ENCODE data around the gene ANXA4. TPM values are rescaled to one million over a fixed set of nuclear protein-coding genes. Genes with fewer than 3 reads are reported as not detected.
"Not testable (repeated sequence)": the region's sequence is repeated elsewhere in the genome, so short reads cannot be mapped to it uniquely, and the experiment has no call there.

Gene ANXA4
- 10 to 100 TPM; 22.4 to 32.0 TPM for total RNA-seq

- DNase-seq (ENCODE audit: low spot score in 2 of 2) (peak; percentile 56 to 76), ATAC-seq (peak; percentile 92 to 95)
- peak within 1 kb of the TSS; percentile 84 to 96 for H3K27ac Mint-ChIP-seq
- H3K9me3 Mint-ChIP-seq: no peaks in the 10 kb centered on the region
- peaks cover 6 to 10% of the 10 kb centered on the region in 2 donors for H3K36me3 Mint-ChIP-seq
These were observed at the start of gene ANXA4 for GRCh38 chr2:69741575-69742321. Gene ANXA4, plus strand, starts transcription at chr2:69742134. Its CDS starts 39,432 bp downstream, at chr2:69781566.

DNA sequence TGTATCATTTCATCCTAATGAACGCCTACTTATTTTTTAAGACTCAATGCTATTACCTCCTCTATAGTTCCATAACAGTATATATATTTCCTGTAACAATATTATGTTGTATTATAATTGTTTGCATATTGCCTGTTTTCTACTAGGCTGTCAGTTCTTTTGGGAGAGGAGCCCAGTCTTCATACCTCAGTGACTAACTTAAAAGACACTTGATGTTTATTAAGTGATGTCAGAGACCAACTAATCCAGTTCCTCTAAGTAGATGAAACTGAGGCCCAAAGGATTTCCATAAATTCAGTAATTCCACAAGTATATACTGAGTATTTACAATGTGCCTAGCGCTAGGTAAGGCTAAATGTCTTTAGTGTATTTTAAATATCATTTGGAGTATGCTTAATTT lies 49.5 kb upstream of the ANXA4 start:
- DNase-seq (ENCODE audit: low spot score in 2 of 2) (no peak), ATAC-seq (no peak)
- H3K36me3 Mint-ChIP-seq: peaks cover 0 to 6% of the 10 kb centered on the region in 2 donors
- H3K27ac Mint-ChIP-seq: no peak overlapping the region
- no peaks in the 10 kb centered on the region for H3K9me3 Mint-ChIP-seq

DNA sequence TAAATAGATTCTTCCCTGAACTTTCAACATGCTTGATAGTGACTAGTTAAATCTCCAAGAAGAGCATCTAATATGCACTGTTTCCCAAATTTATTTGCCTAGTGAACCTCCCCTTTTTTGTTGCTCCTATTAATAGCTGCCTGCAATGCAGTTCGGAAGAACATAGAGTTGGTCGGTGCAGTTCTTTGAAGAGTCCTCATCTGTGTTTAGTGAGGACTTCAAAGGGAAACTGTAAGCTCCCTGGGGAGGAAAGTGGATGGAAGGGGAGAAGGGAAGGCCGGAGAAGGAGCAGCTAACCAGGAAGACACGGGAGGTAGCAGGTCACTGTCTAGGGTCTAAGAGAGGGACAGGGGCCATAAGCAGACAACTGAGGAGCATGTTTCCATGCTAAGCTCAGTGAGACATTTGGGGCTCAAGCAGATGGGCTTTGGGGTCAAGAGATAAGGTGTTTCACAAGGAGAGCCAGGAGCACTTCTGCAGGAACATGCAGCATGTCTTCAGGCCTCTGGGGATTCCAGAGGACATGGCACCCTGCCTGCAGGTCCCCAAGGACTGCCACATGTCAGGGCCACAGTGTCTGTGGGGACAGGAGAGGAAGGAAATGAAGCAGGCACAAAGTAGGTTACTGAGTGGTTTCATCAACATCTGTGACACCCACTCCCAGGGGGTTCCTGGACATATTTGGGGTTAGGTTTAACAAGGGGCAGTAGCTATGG lies 48.7 kb upstream of the ANXA4 start:
- H3K27ac Mint-ChIP-seq: peak overlapping the region; percentile 17 to 92
- no peak for ATAC-seq
- no peak for DNase-seq (ENCODE audit: low spot score in 2 of 2)
- peaks cover 0 to 6% of the 10 kb centered on the region in 2 donors for H3K36me3 Mint-ChIP-seq
- no peaks in the 10 kb centered on the region for H3K9me3 Mint-ChIP-seq

GRCh38 chr2:69693775-69694450 lies 48.0 kb upstream of the ANXA4 start:
- no peak overlapping the region for H3K27ac Mint-ChIP-seq
- H3K9me3 Mint-ChIP-seq: no peaks in the 10 kb centered on the region
- ATAC-seq (peak in 1 of 2 donors; percentile 40), DNase-seq (ENCODE audit: low spot score in 2 of 2) (no peak)
- H3K36me3 Mint-ChIP-seq: peaks cover 0 to 5% of the 10 kb centered on the region in 2 donors

DNA sequence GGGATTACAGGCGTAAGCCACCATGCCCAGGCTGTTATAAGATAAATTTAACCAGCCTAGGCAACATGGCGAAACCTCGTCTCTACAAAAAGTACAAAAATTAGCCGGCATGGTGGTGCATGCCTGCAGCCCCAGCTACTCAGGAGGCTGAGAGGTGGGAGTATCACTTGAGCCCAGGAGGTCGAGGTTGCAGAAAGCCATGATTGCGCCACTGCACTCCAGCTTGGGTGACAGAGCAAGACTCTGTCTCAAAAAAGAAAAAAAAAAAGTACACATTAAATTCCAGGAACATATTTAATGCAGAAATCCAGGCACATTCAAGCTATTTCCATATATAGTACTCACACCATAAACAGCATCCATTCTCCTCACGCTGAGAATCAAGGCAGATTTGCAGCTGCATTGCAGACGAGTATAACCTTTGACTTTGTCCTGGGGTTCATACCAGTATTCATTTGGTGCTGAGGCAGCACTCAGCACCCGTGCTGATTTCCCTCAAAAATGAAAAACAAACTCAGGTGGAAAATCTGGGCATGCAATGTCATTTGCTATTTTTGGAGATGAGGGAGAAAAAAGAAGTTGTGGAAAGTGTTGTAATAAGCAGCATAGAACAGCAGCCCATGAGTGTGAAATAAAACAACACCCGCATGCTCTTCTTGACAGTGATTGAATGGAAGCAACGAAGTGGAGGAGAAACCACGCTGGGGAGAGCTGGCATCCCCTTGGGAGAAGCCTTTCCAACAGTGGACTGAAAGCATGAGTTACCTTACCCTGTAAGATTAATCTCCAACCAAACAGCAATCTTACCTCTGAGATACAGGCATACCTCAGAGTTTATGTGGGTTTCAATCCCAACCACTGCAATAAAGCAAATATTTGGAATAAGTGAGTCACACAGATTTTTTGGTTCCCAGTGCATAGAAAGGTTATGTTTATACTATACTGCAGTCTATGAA lies 46.8 kb upstream of the ANXA4 start:
- peak overlapping the region in 1 of 2 donors; percentile 83 for H3K27ac Mint-ChIP-seq
- no peaks in the 10 kb centered on the region for H3K9me3 Mint-ChIP-seq
- no peak for DNase-seq (ENCODE audit: low spot score in 2 of 2)
- ATAC-seq: peak; percentile 80 to 88
- H3K36me3 Mint-ChIP-seq: no peaks in the 10 kb centered on the region

DNA sequence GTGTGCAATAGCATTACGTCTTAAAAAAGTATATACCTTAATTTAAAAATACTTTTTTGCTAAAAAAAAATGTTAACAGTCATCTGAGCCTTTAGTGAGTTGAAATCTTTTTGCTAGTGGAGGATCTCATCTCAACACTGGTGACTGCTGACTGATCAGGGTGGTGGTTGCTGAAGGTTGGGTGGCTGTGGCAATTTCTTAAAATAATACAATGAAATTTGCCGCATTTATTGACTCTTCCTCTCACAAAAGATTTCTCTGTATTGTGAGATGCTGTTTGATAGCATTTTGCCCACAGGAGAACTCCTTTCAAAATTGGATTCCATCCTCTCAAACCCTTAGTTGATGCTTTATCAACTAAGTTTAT lies 46.1 kb upstream of the ANXA4 start:
- H3K27ac Mint-ChIP-seq: no peak overlapping the region
- DNase-seq (ENCODE audit: low spot score in 2 of 2): no peak
- H3K9me3 Mint-ChIP-seq: no peaks in the 10 kb centered on the region
- H3K36me3 Mint-ChIP-seq: no peaks in the 10 kb centered on the region
- no peak for ATAC-seq

DNA sequence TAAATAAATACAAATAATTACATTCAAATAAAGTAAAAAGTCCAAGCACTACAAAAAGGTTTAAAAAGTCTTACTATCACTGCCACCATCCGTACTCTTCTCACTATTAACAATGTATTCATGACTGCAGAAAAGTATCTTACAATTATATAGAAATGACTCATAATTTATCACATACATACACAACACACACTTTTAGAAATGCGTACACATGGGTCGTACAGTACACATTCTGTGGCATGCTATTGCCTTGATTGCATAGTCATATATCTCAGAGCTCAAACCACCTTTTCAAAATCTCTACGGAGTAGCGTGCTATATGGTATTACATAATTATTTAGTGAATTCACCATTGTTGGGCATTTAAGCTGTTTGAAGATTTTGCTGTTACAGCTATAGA lies 41.6 kb upstream of the ANXA4 start:
- H3K36me3 Mint-ChIP-seq: no peaks in the 10 kb centered on the region
- no peaks in the 10 kb centered on the region for H3K9me3 Mint-ChIP-seq
- no peak overlapping the region for H3K27ac Mint-ChIP-seq
- DNase-seq (ENCODE audit: low spot score in 2 of 2) (no peak), ATAC-seq (no peak)

DNA sequence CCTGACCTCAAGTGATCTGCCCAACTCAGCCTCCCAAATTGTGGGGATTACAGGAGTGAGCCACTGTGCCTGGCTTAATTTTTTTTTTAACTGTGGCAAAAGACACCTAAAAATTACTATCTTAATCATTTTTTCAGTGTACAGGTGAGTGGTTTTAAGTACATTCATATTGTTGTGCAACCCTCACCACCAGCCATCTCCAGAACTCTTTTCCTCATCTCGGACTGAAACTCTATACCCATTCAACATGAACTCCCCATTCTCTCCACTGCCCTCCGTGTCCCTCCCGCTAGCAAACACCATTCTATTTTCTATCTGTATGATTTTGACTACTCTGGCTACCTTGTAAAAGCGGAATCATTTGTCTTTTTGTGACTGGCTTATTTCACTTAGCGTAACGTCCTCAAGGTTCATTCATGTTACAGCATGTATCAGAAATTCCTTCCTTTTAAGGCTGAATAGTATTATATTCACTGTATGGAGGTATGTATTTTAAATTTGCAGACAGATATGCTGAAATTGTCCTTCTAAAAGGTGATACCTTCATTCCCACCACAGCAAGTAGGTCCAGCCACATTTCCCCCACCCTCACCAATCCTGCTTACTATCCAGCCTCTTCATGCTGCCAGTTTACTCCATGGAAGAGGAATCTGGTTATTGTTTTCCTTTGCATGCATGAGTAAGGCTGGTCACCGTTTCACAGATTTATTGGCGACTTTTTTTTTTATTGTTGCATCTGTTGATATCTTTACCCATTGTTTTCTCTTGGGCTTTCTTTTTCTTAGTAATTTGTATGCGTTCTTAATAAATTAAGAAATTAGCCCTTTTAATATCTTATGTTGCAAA lies 40.6 kb upstream of the ANXA4 start:
- ATAC-seq (no peak), DNase-seq (ENCODE audit: low spot score in 2 of 2) (no peak)
- H3K9me3 Mint-ChIP-seq: no peaks in the 10 kb centered on the region
- no peaks in the 10 kb centered on the region for H3K36me3 Mint-ChIP-seq
- H3K27ac Mint-ChIP-seq: no peak overlapping the region

DNA sequence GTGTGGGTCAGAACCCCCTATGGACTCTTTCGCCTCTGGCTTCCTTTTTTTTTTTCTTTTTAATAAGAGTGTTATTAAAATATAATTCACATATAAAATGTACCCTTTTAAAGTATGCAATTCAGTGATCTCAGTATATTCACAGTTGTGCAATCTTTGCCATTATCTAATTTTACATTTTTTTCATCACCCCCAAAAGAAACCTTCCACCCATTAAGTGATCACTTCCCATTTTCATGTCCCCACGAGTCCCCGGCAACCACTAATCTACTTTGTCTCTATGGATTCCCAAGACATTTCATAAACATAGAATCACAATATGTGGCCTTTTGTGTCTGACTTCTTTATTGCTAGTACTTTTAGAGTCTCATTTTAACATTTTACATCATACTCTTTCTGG lies 38.7 kb upstream of the ANXA4 start:
- Mint-ChIP-seq H3K9me3 (no peaks in the 10 kb centered on the region), H3K27ac (peak overlapping the region in 1 of 2 donors; percentile 2), H3K36me3 (no peaks in the 10 kb centered on the region)
- DNase-seq (ENCODE audit: low spot score in 2 of 2): no peak
- no peak for ATAC-seq

DNA sequence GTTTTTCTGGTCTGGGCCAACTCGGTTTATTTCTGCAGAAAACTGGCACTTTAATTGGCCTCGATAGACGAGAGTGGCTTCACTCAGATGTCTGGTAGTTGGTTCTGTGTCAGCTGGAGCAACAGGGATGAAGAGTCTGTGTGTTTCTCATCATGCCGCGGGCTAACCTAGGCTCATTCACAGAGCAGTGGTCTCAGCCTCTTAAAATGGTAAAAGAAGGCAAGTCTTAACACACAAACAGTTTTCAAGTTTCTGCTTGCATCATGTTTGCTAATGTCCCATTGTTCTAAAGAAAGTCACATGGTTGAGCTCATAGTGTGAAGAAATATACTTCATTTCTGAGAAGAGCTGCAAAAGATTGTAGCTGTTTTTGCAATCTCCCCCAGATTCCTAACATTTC lies 37.5 kb upstream of the ANXA4 start:
- Mint-ChIP-seq H3K9me3 (no peaks in the 10 kb centered on the region), H3K27ac (no peak overlapping the region), H3K36me3 (no peaks in the 10 kb centered on the region)
- ATAC-seq: no peak
- no peak for DNase-seq (ENCODE audit: low spot score in 2 of 2)

- Mint-ChIP-seq H3K27ac (no peak overlapping the region), H3K9me3 (no peaks in the 10 kb centered on the region), H3K36me3 (no peaks in the 10 kb centered on the region)
- DNase-seq (ENCODE audit: low spot score in 2 of 2) (no peak), ATAC-seq (no peak)
These were observed 32.6 kb upstream of the ANXA4 start for GRCh38 chr2:69709290-69709689.

DNA sequence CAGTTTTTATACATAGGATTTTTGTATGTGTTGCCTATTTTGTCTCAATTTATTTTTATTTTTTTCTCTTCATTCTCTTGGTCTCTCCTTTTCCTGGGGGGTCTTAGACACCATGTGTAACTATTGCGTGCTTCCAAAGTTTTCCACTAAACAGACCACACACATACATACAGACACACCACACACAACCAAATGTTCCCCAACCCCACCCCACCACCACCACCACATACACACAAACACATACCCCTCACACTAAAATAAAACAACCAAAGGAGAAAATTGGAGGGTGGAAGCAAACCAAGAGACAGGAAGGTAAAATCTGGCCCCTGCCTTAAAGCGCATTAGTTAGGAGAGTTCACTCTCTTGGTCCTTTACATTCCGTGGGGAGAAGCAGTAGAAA lies 30.0 kb upstream of the ANXA4 start:
- H3K9me3 Mint-ChIP-seq: no peaks in the 10 kb centered on the region
- DNase-seq (ENCODE audit: low spot score in 2 of 2) (no peak), ATAC-seq (no peak)
- no peaks in the 10 kb centered on the region for H3K36me3 Mint-ChIP-seq
- no peak overlapping the region for H3K27ac Mint-ChIP-seq

- no peak for ATAC-seq
- H3K36me3 Mint-ChIP-seq: no peaks in the 10 kb centered on the region
- DNase-seq (ENCODE audit: low spot score in 2 of 2): no peak
- peak overlapping the region in 1 of 2 donors; percentile 38 for H3K27ac Mint-ChIP-seq
- H3K9me3 Mint-ChIP-seq: no peaks in the 10 kb centered on the region
These were observed 27.9 kb upstream of the ANXA4 start for GRCh38 chr2:69714024-69714423.

DNA sequence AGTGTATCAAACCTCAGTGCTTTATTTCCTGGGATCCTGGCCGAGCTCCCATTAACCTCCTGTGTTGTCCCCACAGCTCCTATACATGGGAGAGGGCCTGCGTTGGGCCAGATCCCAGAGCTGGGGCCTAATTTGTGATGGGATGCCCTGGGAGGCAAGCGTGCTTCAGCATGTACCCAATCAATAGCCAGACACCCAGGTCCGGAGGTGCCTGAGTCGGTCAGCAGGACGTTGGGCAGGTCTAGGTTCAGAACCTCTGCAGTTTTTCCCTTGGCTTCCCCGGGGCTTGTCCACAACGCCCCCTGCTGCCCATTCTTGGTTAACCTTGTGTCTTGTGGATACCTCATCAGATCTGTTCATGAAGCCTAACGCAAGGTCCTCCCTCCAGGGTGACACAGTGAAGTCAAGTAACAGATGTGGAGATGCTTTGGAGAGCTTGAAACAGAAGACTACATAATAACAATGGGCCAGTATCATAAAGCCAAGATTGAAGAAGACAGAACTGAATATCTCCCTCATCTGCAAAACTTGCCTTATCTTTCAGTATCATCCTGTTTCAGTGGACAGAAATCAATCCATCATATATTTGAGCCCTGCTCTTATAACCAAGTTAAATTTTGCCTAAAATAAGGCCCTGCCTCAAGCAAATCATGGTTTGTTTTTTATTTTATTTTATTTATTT lies 27.3 kb upstream of the ANXA4 start:
- H3K27ac Mint-ChIP-seq: peak overlapping the region in 1 of 2 donors; percentile 38
- DNase-seq (ENCODE audit: low spot score in 2 of 2) (peak; percentile 87 to 93), ATAC-seq (peak; percentile 82 to 99)
- not testable (repeated sequence) for H3K9me3 Mint-ChIP-seq, H3K36me3 Mint-ChIP-seq

- peak overlapping the region in 1 of 2 donors; percentile 58 for H3K27ac Mint-ChIP-seq
- ATAC-seq: peak; percentile 47 to 90
These were observed 26.0 kb upstream of the ANXA4 start for GRCh38 chr2:69715964-69716363.

More at GRCh38 chr2:69715964-69716363, 26.0 kb upstream of the ANXA4 start:
- Mint-ChIP-seq H3K9me3 (no peaks in the 10 kb centered on the region), H3K36me3 (no peaks in the 10 kb centered on the region)
- no peak for DNase-seq (ENCODE audit: low spot score in 2 of 2)
